HG02970 (cell line): ENCODE measurements around the gene PDGFD.

Experiments used
- ATAC-seq: cut with Tn5 transposase; IDR thresholded peaks from one replicate; pipeline ENCODE4 v1.9.1; 2021; ENCODE audit warnings: mild to moderate bottlenecking, moderate library complexity, moderate number of reproducible peaks; ENCODE audit not compliant: unreplicated experiment, low FRiP score

PDGFD gene

DNA sequence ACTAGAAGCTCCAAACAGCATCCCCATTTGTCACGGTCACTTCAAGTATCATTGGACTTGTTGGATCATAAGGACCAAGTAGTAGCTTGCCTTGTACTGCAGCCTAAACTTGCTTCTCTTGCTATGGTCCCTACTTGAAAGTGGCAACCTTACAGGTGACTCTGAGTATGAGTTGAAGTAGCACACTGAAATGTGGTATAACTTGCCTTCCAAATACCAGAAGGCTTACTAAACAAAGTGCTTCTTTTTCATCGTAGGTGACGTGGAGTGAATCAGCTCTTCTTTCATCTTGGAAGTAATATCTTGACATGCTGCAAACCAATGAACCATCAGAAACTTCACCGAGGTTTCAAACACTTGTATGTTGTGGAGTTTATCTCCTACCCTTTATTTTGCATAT lies 296.5 kb downstream of the PDGFD start:
- no peak for ATAC-seq

DNA sequence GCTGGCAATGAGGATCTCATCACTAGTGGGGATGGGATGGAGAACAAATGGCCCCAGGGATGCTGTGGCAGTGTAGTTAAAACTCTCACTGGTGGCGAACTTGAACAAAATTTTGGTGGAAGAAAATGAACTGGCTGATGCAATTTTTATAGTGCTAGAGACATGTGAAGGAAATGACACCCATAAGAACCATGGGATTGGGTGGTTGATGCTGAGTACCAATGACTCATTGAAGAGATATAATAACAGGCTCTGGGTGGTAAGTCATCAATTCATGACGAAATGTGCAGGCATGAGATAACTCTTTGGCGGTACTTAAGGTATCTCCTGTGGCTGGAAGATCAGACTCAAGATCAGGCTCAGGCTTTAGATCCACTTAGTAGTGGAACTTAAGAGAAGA lies 300.4 kb downstream of the PDGFD start:
- no peak for ATAC-seq

DNA sequence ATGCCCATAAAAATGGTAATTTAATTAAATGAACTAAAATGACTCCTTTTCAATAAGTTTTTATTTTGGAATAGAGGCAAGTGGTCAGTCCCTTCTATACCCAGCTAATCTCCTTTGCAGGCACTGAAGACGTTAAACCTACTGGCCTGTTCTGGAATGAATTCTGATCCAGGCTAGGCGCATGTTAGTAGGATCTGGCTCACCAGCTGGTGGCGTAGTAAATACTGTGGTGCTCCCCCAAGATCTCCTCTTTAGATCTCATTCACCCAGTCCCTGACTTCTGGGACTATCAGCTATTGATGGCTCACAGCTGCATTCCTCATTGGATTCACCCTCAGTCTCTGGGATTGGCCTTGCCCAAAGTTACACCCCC lies 301.2 kb downstream of the PDGFD start:
- no peak for ATAC-seq

DNA sequence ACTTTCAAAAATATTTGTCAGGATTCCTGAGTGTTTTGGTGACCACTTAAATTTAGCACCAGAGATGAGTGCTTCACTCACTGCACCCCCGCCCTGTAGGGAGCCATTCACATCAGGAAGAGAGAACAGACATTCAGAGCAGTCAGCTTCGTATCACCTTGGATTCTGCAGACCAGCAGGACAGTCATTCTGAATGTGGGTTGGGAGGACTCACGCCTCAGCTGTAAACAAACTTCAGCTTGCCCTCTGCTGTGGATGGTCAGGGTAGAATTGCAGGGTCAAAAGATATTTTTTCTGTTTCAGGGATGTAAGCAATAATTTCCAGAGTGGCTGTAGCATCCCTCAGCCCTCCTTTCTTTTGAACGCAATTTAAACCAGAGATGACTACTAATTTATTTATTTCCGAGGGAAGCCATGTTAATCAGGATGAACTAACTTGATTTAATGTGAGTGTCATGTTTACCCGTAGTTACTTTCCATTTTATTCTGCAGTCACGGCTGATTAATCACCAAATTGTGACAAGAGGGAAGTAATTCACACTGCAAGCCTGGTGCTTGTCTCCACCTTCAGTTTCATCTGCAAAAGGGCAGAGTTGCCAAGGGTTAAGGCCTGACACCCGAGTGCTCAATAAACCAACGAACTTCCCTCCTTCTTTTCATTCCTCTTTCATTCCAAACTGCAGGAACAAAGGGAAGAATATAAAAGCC lies 301.7 kb downstream of the PDGFD start:
- ATAC-seq, result no peak
